GM12878 (cell line): ENCODE data around the gene SIX1. TPM values are rescaled to one million over a fixed set of nuclear protein-coding genes. Genes with fewer than 3 reads are reported as not detected.

Experiments
- ATAC-seq: fragments of 200-7000 bp; cut with Tn5 transposase; 3 replicates; pipeline ENCODE4 v1.9.1; 2020; ENCODE audit warnings: mild to moderate bottlenecking, moderate library complexity
- BruUV-seq: library from RNA; stranded (reverse); fragments of 400-500 nt; replicated peaks from 2 replicates; lab custom pipeline; 2021; lab: Mats Ljungman, UMichigan
- CTCF ChIA-PET: fragments of 300-600 bp; sonication (Branson Sonifier 250); formaldehyde crosslinking; extraction: SDS; loops from one replicate; lab custom pipeline; 2021; ENCODE audit warnings: inconsistent platforms; lab: Yijun Ruan, JAX
- POLR2A ChIA-PET: fragments of 350-600 bp; formaldehyde crosslinking; extraction: SDS; loops from one replicate; lab custom pipeline; 2021; ENCODE audit warnings: inconsistent platforms; lab: Charles Lee
- RAD21 ChIA-PET: fragments of 300-600 bp; sonication (Branson Sonifier 250); formaldehyde crosslinking; loops from one replicate; lab custom pipeline; 2023; ENCODE audit warnings: antibody characterized with exemption; ENCODE audit not compliant: unreplicated experiment; lab: Charles Lee
- SMC1A ChIA-PET: fragments of 300-600 bp; sonication (Branson Sonifier 250); formaldehyde crosslinking; loops from one replicate; lab custom pipeline; 2023; ENCODE audit not compliant: unreplicated experiment, uncharacterized antibody; lab: Charles Lee
- DNase-seq: peaks from one replicate; pipeline ENCODE4 v3.0.0-alpha.2; 2011; ENCODE audit warnings: low read depth, low spot score
- FAIRE-seq: peaks from 3 replicates; lab custom pipeline; 2011; peaks lifted over from hg19 to GRCh38; lab: Jason Lieb, UNC
- H2AFZ ChIP-seq: 2 replicates; pipeline ENCODE4 v1.6.0; 2011; ENCODE audit warnings: low read depth, low read length, control low read depth; ENCODE audit not compliant: control insufficient read depth
- H3K27ac ChIP-seq: 2 replicates; pipeline ENCODE4 v1.5.1; 2011; ENCODE audit warnings: control low read depth; ENCODE audit not compliant: control insufficient read depth, insufficient read depth
- H3K27me3 ChIP-seq, 2 experiments: replicated peaks in 1 of 2; 2 replicates each; pipeline versions ENCODE4 v1.6.0 to v1.6.1; 2011; ENCODE audit warnings: low read length in 1 of 2; ENCODE audit not compliant: control insufficient read depth in 2 of 2, insufficient read depth in 2 of 2
- H3K36me3 ChIP-seq, 2 experiments: 2 replicates each; pipeline ENCODE4 v1.5.1; 2011; ENCODE audit warnings: low read length in 1 of 2; ENCODE audit not compliant: control insufficient read depth in 2 of 2, insufficient read depth in 2 of 2
- H3K4me1 ChIP-seq: 2 replicates; pipeline ENCODE4 v1.6.1; 2011; ENCODE audit warnings: mild to moderate bottlenecking, low read length, moderate library complexity, mixed read lengths; ENCODE audit not compliant: control insufficient read depth, insufficient read depth
- H3K4me2 ChIP-seq: 2 replicates; pipeline ENCODE4 v1.6.0; 2011; ENCODE audit warnings: control low read depth; ENCODE audit not compliant: control insufficient read depth, insufficient read depth
- H3K4me3 ChIP-seq: fragments of 200-600 bp; sonication (generic); 2 replicates; pipeline ENCODE4 v1.5.1; 2016
- H3K79me2 ChIP-seq: 2 replicates; pipeline ENCODE4 v1.6.0; 2011; ENCODE audit warnings: low read length; ENCODE audit not compliant: control insufficient read depth, insufficient read depth
- H3K9ac ChIP-seq: 2 replicates; pipeline ENCODE4 v1.8.0; 2011; ENCODE audit warnings: low read length, control low read depth, mixed read lengths; ENCODE audit not compliant: control insufficient read depth, insufficient read depth
- H3K9me3 ChIP-seq: replicated peaks from 3 replicates; pipeline ENCODE4 v1.5.1; 2011; ENCODE audit warnings: mild to moderate bottlenecking, low read length; ENCODE audit not compliant: control insufficient read depth, insufficient read depth
- H4K20me1 ChIP-seq: 2 replicates; pipeline ENCODE4 v1.6.0; 2011; ENCODE audit not compliant: control insufficient read depth, insufficient read depth
- ASH2L ChIP-seq: fragments of 300-600, 200-600 bp; sonication (generic); IDR thresholded peaks from 2 replicates; pipeline ENCODE4 v1.6.1; 2017; ENCODE audit warnings: low read depth, mild to moderate bottlenecking, borderline replicate concordance
- CHD1 ChIP-seq: IDR thresholded peaks from 2 replicates; pipeline ENCODE4 v1.6.1; 2012; ENCODE audit warnings: low read depth, low read length, improper control_type of control experiment
- CHD2 ChIP-seq: IDR thresholded peaks from 2 replicates; pipeline ENCODE4 v1.6.1; 2011; ENCODE audit warnings: low read depth, low read length, improper control_type of control experiment, borderline replicate concordance
- DPF2 ChIP-seq: fragments of 450-650 bp; IDR thresholded peaks from 2 replicates; pipeline ENCODE4 v1.6.1; 2017; ENCODE audit warnings: mild to moderate bottlenecking
- GABPA ChIP-seq: IDR thresholded peaks from 2 replicates; pipeline ENCODE4 v1.6.1; 2014; ENCODE audit warnings: antibody characterized with exemption, low read depth, mild to moderate bottlenecking, inconsistent platforms
- HDAC2 ChIP-seq: fragments of 200-600 bp; sonication (generic); IDR thresholded peaks from 2 replicates; pipeline ENCODE4 v1.6.1; 2017
- IKZF1 ChIP-seq: fragments of 450-650 bp; conservative IDR thresholded peaks from 2 replicates; pipeline ENCODE4 v1.6.1; 2017; ENCODE audit warnings: antibody characterized with exemption, mild to moderate bottlenecking
- JUNB ChIP-seq: IDR thresholded peaks from 2 replicates; pipeline ENCODE4 v1.6.1; 2016; ENCODE audit warnings: antibody characterized with exemption, mild to moderate bottlenecking
- MYB ChIP-seq: fragments of 150-350 bp; IDR thresholded peaks from 2 replicates; pipeline ENCODE4 v1.6.1; 2014; ENCODE audit warnings: mild to moderate bottlenecking, low read depth, low read length, borderline replicate concordance
- NFXL1 ChIP-seq: fragments of 450-650 bp; IDR thresholded peaks from 2 replicates; pipeline ENCODE4 v1.6.1; 2017; ENCODE audit warnings: antibody characterized with exemption, mild to moderate bottlenecking, borderline replicate concordance
- RB1 ChIP-seq: fragments of 450-650 bp; formaldehyde crosslinking; IDR thresholded peaks from 2 replicates; pipeline ENCODE4 v1.6.1; 2017; ENCODE audit warnings: mild to moderate bottlenecking, borderline replicate concordance
- SRF ChIP-seq, 2 experiments: IDR thresholded peaks; 2 replicates each; pipeline ENCODE4 v1.6.1; 2011; ENCODE audit warnings: low read depth in 2 of 2, low read length in 2 of 2, mild to moderate bottlenecking in 1 of 2, moderate library complexity in 1 of 2
- TCF7 ChIP-seq: IDR thresholded peaks from 2 replicates; pipeline ENCODE4 v1.6.1; 2014; ENCODE audit warnings: antibody characterized with exemption, borderline replicate concordance
- ZNF384 ChIP-seq: IDR thresholded peaks from 2 replicates; pipeline ENCODE4 v1.6.1; 2012; ENCODE audit warnings: low read depth, mild to moderate bottlenecking, low read length, improper control_type of control experiment, borderline replicate concordance
- ZNF622 ChIP-seq: fragments of 450-650 bp; IDR thresholded peaks from 2 replicates; pipeline ENCODE4 v1.6.1; 2017; ENCODE audit warnings: mild to moderate bottlenecking, inconsistent platforms
- in situ Hi-C: fragments of 300-500 bp; cut with MboI; formaldehyde crosslinking; loops from 9 replicates; pipeline ENCODE4 v1.14.3; 2018; ENCODE audit warnings: mixed read lengths
- intact Hi-C: fragments of 100-400 bp; cut with micrococcal nuclease; formaldehyde crosslinking; loops from one replicate; pipeline ENCODE4 v1.14.2; 2022; ENCODE audit not compliant: unreplicated experiment
- polyA plus RNA-seq, 11 experiments: library from polyadenylated mRNA; depleted of rRNA in 4 of 11; unstranded in 6 of 11; stranded (reverse) in 5 of 11; fragments of >200 nt; fragmentation: Nextera tagmentation in 4 of 11; fragmentation: Illumina TruSeq in 1 of 11; extraction: Ambion mirVana in 4 of 11; extraction: Trizol in 1 of 11; gene quantifications; 1 replicate in 1 of 11; 2 replicates in 10 of 11; pipeline versions ENCODE4 v1.2.1 to v1.2.3, GENCODE V29; 2011 to 2016; ENCODE audit warnings: inconsistent platforms in 2 of 11, missing spikeins in 2 of 11, low read depth in 1 of 11
- total RNA-seq, 4 experiments: library from RNA; depleted of rRNA in 3 of 4; stranded (reverse); fragments of >200 nt in 3 of 4; fragmentation: Illumina TruSeq in 1 of 4; extraction: Trizol in 1 of 4; gene quantifications; 2 replicates each; pipeline versions ENCODE4 v1.2.1 to v1.2.3, GENCODE V29; 2013 to 2021
- TF ChIP-seq, protein P1 (sequence below): IDR thresholded peaks from 2 replicates; pipeline ENCODE4 v1.6.1; 2011; ENCODE audit warnings: borderline replicate concordance, low read depth, mild to moderate bottlenecking, moderate library complexity, low read length; ENCODE audit not compliant: insufficient read depth, poor library complexity, severe bottlenecking
- TF ChIP-seq, protein P2 (sequence below): fragments of 450-650 bp; formaldehyde crosslinking; IDR thresholded peaks from 2 replicates; pipeline ENCODE4 v1.4.0; 2020; ENCODE audit warnings: mild to moderate bottlenecking, moderate library complexity
- TF ChIP-seq, protein P3 (sequence below): fragments of 450-650 bp; IDR thresholded peaks from 2 replicates; pipeline ENCODE4 v1.6.1; 2018; ENCODE audit warnings: mild to moderate bottlenecking, low read depth, moderate library complexity; ENCODE audit not compliant: partially characterized antibody

SIX1 gene
- total and polyA plus RNA-seq, 10 of the 15 experiments (the other 5 are each of a cell fraction or from before 2014, with no cell fraction given) = 0.03 to 0.06 (median 0.05) TPM; not detected in 5

GRCh38 chr14:60677701-60678100 is 28.4 kb upstream of the SIX1 start:
- in situ Hi-C loops = no loop called here
- RAD21 ChIA-PET = no interaction called here
- BruUV-seq = no TSS peak
- no peak for TF ChIP-seq RB1
- no peak for TF ChIP-seq DPF2
- TF ChIP-seq, protein P1, sequence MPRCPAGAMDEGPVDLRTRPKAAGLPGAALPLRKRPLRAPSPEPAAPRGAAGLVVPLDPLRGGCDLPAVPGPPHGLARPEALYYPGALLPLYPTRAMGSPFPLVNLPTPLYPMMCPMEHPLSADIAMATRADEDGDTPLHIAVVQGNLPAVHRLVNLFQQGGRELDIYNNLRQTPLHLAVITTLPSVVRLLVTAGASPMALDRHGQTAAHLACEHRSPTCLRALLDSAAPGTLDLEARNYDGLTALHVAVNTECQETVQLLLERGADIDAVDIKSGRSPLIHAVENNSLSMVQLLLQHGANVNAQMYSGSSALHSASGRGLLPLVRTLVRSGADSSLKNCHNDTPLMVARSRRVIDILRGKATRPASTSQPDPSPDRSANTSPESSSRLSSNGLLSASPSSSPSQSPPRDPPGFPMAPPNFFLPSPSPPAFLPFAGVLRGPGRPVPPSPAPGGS = no peak
- no peak for TF ChIP-seq CHD1
- TF ChIP-seq IKZF1 = no peak
- TF ChIP-seq ZNF622 = no peak
- TF ChIP-seq NFXL1 = no peak
- no peak for TF ChIP-seq ASH2L
- no peak for TF ChIP-seq ZNF384
- no peak for TF ChIP-seq MYB
- no peak for TF ChIP-seq TCF7
- TF ChIP-seq HDAC2 = no peak
- no peak for TF ChIP-seq GABPA
- TF ChIP-seq SRF (IDR thresholded peaks at IDR 0.05; ENCODE audit: low read depth in 2 of 2, low read length in 2 of 2) = no peak
- no peak for TF ChIP-seq JUNB
- TF ChIP-seq, protein P2, sequence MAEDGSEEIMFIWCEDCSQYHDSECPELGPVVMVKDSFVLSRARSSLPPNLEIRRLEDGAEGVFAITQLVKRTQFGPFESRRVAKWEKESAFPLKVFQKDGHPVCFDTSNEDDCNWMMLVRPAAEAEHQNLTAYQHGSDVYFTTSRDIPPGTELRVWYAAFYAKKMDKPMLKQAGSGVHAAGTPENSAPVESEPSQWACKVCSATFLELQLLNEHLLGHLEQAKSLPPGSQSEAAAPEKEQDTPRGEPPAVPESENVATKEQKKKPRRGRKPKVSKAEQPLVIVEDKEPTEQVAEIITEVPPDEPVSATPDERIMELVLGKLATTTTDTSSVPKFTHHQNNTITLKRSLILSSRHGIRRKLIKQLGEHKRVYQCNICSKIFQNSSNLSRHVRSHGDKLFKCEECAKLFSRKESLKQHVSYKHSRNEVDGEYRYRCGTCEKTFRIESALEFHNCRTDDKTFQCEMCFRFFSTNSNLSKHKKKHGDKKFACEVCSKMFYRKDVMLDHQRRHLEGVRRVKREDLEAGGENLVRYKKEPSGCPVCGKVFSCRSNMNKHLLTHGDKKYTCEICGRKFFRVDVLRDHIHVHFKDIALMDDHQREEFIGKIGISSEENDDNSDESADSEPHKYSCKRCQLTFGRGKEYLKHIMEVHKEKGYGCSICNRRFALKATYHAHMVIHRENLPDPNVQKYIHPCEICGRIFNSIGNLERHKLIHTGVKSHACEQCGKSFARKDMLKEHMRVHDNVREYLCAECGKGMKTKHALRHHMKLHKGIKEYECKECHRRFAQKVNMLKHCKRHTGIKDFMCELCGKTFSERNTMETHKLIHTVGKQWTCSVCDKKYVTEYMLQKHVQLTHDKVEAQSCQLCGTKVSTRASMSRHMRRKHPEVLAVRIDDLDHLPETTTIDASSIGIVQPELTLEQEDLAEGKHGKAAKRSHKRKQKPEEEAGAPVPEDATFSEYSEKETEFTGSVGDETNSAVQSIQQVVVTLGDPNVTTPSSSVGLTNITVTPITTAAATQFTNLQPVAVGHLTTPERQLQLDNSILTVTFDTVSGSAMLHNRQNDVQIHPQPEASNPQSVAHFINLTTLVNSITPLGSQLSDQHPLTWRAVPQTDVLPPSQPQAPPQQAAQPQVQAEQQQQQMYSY (CRISPR knock-in tag) = no peak
- TF ChIP-seq, protein P3, sequence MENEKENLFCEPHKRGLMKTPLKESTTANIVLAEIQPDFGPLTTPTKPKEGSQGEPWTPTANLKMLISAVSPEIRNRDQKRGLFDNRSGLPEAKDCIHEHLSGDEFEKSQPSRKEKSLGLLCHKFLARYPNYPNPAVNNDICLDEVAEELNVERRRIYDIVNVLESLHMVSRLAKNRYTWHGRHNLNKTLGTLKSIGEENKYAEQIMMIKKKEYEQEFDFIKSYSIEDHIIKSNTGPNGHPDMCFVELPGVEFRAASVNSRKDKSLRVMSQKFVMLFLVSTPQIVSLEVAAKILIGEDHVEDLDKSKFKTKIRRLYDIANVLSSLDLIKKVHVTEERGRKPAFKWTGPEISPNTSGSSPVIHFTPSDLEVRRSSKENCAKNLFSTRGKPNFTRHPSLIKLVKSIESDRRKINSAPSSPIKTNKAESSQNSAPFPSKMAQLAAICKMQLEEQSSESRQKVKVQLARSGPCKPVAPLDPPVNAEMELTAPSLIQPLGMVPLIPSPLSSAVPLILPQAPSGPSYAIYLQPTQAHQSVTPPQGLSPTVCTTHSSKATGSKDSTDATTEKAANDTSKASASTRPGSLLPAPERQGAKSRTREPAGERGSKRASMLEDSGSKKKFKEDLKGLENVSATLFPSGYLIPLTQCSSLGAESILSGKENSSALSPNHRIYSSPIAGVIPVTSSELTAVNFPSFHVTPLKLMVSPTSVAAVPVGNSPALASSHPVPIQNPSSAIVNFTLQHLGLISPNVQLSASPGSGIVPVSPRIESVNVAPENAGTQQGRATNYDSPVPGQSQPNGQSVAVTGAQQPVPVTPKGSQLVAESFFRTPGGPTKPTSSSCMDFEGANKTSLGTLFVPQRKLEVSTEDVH = no peak
- TF ChIP-seq CHD2 = no peak

More at GRCh38 chr14:60677701-60678100, 28.4 kb upstream of the SIX1 start:
- H3K4me2 ChIP-seq = no peak overlapping the region
- no peak for FAIRE-seq
- no peak overlapping the region for H2AFZ ChIP-seq
- no peak overlapping the region for H3K9ac ChIP-seq
- H3K4me3 ChIP-seq = no peak overlapping the region
- DNase-seq = no peak
- ChIA-PET POLR2A (no interaction called here), SMC1A (interaction anchor here (1.2 kb wide), 1 partner anchor 19 kb away, joined by 3 read pairs; no protein-coding TSS in a partner anchor), CTCF (interaction anchor here (0.8 kb wide), 1 partner anchor 10 kb away, joined by 3 read pairs; no protein-coding TSS in a partner anchor)
- intact Hi-C loops = no loop called here
- no peaks in the 10 kb centered on the region for H4K20me1 ChIP-seq
- H3K36me3 ChIP-seq = no peaks in the 10 kb centered on the region
- no peaks in the 10 kb centered on the region for H3K27me3 ChIP-seq
- no peaks in the 10 kb centered on the region for H3K4me1 ChIP-seq
- no peak overlapping the region for H3K27ac ChIP-seq
- no peak for ATAC-seq
- no peaks in the 10 kb centered on the region for H3K79me2 ChIP-seq
- H3K9me3 ChIP-seq = no peaks in the 10 kb centered on the region
